GM19351 (cell line): ENCODE data around the gene KCTD20.

ENCODE experiments used
- ATAC-seq: cut with Tn5 transposase; IDR thresholded peaks from one replicate; pipeline ENCODE4 v1.9.1; 2021; ENCODE audit warnings: mild to moderate bottlenecking, moderate library complexity; ENCODE audit not compliant: unreplicated experiment

KCTD20 gene

DNA sequence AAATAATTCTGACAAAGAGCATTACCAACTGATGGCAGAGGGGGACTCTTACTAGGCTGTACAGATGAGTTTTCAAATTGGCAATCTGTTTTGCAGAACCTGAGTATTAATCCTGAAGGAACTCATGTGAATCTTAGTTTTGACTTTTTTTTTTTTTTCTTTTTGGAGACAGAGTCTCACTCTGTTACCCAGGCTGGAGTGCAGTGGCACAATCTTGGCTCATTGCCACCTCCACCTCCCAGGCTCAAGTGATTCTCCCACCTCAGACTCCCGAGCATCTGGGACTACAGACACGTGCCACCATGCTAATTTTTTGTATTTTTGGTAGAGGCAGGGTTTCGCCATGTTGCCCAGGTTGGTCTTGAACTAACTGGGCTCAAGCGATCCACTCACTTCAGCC, 49.3 kb downstream of the KCTD20 start:
- no peak for ATAC-seq

GRCh38 chr6:36492621-36493020, 49.8 kb downstream of the KCTD20 start:
- ATAC-seq = no peak

DNA sequence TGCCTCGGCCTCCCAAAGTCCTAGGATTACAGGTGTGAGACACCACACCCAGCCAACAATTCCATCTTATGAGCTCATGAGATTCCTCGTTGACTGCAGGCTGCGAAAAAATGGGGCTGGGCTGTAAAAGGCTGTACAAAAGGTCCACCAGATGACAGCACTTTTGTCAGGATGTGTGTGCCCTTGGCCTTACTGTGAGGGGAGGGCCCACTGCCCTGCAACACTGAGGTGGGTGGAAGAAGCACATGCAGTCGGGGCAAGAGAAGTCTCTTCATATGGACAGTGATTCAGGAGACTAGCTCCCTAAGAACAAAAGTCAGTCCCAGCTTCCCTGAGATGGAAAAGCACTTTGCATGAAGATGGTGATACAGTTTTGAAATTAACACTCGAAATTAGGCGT, 50.5 kb downstream of the KCTD20 start:
- no peak for ATAC-seq

DNA sequence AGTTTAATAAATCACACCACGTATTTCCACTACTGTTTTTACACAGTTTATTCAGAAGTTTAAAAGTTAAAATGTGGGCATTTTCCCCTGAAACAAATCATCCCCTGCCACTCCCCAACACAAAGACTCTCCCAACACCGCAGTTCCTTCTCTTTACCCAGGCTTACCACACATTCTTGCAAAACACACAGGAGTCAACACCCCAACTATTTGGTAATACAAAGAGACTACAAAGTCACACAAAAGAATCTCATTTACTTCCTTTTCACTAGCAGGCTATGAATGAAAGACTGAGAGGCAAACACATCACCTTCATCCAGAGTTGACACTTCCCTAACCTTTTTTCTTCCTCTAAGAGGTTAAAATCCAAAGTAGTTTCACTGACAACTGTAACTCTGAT, 51.1 kb downstream of the KCTD20 start:
- no peak for ATAC-seq

DNA sequence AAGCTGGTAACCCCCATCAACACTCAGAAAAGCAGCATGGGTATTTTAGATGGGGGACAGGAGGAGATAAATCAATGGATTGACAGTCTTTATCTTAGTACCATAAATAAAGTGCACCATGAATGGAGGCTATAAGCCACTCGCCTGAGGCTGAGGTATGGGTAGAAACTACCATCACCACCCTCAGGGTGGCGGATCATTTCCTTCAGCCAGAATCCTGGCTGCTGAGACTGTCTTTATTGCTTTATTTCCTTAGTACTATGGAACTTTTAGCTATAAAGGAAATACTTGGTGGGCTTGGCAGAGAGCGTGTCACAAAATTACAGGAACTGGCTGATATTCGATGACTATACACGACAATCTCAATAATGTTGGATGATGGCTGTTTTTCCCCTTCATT, 52.3 kb downstream of the KCTD20 start:
- no peak for ATAC-seq

DNA sequence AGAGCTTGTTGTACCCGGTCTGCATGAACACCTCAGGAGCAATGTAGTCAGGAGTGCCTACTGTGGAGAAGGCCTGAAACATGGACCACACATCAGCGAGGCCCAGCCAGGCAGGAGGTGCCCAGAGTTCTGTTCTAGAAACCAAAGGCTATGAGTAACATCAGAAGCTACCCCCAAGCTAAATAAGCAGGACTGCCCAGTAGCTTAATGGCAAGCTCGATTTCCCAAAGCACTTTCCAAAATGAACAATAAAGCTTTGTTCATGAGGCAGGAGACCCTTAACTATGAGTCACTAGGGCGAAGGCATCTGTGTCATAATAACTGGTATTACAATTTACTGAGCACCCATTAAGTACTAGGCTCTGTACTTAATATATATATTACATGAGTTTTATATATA, 57.1 kb downstream of the KCTD20 start:
- ATAC-seq = no peak

DNA sequence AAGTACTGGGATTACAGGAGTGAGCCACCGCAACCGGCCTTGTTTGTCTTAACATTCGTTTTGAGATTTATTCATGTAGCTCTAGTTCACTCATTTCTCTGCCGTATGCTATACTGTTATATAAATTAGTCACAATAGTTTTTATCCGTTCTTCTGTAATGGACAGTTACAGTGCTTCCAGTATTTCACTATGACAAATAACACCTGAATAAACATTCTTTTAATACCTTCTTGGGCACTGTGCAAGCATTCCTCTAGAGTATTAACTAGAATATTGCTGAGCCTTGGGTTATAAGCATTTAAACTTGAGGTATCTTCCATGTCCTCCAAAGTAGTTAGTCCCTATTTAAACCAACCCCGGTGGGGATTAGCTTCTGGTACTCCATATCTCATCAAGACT, 58.9 kb downstream of the KCTD20 start:
- ATAC-seq = no peak

DNA sequence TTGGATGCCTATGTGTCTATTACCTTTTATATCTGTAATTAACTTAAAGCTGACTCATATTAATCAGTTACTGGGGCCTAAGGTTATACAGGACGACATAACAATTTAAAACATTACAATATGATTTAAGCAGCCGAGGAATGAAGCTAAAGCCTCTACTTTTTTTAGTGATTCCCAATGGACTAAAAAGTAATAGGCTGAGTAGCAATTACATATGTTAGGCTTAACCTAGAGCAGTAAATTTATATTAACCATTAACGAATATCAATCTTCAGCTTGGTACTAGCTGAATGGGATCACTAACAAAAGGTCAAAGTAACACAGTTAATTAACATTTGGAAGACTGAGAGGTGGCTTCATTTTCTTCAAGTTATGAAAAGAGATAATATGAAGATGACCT, 61.4 kb downstream of the KCTD20 start:
- no peak for ATAC-seq

- no peak for ATAC-seq
Measured at GRCh38 chr6:36504982-36505381, 62.2 kb downstream of the KCTD20 start.

DNA sequence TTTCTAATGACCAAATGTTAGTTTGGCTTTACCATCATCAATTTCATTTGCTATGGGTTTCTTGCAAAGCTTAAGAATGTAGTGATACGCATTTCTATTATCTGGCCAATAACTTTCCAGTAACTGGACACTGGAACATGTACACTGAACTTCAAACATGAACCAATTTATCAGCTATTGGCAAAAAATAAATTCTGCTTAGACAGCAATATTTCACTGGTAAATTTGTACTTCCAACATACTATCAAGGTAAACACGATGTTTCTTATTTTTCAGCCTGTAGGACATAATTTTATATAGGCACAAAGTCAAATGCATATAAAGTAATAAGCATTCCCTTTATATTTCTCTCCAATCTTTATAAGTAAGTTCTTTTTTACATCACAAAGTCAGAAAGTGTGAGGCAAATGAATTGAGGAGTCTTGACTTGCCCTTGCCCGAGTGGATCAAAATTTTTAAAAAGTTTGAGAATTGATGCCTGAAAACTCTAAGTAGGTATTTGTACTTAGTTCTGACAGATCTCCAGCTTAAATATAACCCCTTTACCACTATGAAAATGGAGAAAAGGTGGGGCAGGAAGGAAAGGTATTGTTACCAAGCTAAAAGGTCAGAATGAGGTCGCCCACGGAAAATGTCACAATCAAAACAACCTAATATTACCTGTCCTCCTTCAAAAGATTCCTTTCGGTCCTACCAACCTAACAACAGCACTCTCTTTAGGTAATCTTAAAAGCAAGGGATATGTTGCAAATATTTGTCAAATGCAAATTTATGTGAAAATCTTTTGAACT, 63.1 kb downstream of the KCTD20 start:
- ATAC-seq = no peak

DNA sequence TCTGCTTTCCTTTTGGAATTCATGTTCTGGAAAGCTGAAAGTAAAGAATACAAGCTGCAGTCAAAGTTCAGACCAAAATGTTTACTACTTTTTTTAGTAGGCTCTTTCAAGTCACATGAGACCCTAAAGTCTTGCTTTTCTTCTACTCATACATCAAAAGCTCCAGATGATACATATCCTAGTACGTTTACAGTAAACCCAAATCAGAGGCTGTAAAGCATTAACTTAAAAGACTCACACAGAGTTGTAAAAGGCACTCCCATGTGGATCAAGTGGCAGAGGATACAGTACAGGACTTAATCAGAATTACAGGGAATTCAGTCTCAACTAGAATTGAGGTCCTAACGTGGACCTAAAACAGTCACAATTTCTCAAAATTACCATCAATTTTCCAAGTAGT, 63.8 kb downstream of the KCTD20 start:
- ATAC-seq = no peak

- no peak for ATAC-seq
Measured at GRCh38 chr6:36508532-36508931, 65.7 kb downstream of the KCTD20 start.

GRCh38 chr6:36510365-36510764, 67.6 kb downstream of the KCTD20 start:
- no peak for ATAC-seq

DNA sequence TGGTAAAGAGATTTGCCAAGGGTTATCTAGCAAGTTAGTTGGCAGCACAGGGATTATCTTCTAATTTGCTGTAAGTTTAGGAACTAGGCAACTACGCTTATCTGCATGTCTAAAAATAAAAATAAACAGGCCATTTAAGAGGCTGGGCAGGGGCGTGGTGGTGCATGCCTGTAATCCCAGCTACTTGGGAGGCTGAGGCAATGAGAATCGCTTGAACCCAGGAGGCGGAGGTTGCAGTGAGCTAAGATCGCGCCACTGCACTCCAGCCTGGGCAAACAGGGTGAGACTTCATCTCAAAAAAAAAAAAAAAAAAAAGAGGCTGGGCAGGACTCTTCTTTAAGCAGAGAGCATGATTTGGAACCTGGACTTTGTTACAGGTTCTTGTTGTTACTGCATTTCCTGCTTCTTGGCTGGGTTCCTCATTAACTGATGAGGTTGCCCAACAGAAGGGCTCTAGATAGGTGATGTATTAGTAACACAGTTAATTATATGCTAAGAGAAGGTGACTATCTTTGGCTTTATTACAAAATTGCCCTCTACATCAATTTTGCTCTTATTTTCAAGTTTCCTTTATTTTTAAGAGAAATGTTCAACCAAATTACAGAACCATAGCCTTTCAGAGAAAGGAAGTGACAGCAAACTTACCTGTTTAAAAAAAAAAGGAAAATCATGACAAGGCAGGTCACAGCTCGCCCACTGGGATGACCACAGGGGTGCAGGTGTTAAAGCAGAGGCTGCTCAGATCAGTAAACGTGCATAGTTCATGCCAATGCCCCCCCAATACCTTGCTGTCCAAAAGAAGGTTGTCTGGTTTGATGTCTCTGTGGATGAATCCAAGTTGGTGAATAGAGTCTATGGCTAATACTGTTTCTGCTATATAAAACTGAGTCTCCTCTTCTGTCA, 72.0 kb downstream of the KCTD20 start:
- ATAC-seq = no peak

- no peak for ATAC-seq
Measured at GRCh38 chr6:36515844-36516243, 73.0 kb downstream of the KCTD20 start.

DNA sequence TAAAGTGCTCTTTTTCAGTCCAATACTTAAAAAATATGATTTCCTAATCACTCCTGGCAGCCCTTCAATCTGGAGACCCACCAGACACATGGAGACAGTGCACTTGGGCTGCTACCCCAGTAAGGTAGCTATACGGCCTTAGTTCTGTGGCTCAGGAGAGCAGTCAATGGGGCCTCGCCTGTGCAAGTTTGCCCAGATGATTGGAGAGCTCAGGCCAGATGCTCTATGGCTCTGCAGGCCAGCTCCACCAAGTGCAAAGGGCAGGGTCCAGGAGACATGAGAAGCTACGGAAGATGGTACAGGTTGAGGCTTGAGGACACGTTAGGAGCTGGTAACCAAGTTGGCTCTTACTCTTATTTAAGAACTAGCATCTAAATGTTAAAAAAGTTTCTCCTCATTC, 73.8 kb downstream of the KCTD20 start:
- no peak for ATAC-seq

DNA sequence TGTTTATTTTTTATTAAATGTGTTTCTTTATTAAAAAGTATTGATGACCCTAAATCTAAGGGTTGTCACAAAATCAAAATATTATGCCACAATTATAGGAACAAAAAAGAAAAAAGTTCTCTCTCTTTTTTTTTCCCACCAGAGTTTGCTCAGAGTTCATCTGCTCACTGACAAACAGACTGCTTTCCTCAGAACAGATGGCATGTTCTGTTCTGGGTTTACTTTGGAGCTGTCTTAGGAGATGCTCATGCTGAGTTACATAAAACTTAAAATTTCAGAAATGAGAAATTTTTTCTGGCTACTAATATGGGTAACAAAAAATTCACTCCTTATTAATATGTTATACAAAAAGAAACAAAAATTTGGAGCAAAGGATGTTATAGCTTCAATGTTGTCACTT, 74.2 kb downstream of the KCTD20 start:
- ATAC-seq = no peak

- ATAC-seq = no peak
Measured at GRCh38 chr6:36517408-36517807, 74.6 kb downstream of the KCTD20 start.

DNA sequence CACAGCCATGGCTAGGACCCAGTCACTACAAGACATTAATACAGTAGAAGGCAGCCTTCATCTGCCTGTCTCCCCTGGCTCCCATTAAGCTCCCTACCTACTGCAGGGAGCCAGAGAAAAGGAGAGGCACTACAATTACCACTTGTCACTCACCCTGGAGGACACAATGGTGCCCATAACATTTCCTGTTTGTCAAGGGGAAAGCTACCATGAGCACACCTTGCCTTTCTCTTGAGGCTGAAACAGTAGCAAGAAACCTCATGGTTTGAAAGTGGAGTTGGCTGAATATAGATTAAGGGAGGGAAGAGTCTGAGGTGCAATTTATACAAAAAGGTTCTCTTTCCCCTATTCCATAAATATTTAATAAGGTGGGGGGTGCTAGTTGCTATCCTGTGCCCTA, 76.6 kb downstream of the KCTD20 start:
- ATAC-seq = no peak

- ATAC-seq = no peak
Measured at GRCh38 chr6:36523451-36523850, 80.7 kb downstream of the KCTD20 start.

DNA sequence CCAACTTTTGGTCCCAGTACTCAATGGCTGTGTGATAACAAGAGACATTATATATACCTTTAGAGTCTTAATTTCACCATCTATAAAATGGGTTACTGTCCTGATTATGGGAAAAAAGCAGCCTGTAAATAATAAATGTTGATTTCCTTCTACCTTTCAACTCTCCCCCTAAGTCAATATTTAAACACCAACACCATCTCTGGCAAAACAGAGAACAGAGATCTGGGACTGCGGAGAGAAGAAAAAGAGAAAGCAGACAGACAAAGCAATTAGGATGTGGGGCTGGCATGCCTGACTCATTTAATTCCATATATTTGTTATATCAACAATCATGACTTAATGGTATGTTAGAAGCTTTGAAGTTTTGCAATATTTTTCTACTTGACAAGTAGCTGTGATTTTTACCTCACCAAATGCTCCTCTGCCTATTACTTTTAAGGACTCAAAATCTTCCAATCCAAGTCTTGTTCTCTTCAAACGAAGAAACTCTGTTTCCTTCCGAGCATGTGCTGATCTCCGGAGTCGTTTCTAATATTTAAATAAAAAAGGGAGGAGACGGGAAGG, 81.2 kb downstream of the KCTD20 start:
- no peak for ATAC-seq

DNA sequence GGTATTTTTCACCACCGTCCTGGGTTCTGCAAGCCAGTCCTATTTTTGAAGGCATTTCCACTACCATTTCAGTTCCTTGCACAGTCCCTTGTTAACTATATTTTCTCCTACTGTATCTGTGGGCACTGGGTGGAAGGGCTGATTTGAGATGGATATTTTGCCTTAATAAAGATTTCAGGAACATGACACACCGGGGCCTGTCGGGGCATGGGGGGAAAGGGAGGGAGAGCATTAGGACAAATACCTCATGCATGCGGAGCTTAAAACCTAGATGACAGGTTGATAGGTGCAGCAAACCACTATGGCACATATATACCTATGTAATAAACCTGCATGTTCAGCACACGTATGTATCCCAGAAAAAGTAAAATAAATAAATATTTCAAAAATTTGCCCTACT, 82.1 kb downstream of the KCTD20 start:
- ATAC-seq = no peak
